ENCODE measurements around the gene EXOC6B.

EXOC6B gene
- long read RNA-seq, donor 1, result 0 reads
- long read RNA-seq, donor 2, full-length matches to known transcripts, result 2 of 2 reads
- long read RNA-seq, donor 2, partial matches to known transcripts, result 0 of 2 reads
- long read RNA-seq, donor 2, other reads (novel, unspliced or antisense), result 0 of 2 reads
- long read RNA-seq, donor 3, full-length matches to known transcripts, result 1 of 1 reads
- long read RNA-seq, donor 3, partial matches to known transcripts, result 0 of 1 reads
- long read RNA-seq, donor 3, other reads (novel, unspliced or antisense), result 0 of 1 reads
- long read RNA-seq, donor 4, full-length matches to known transcripts, result 1 of 1 reads
- long read RNA-seq, donor 4, partial matches to known transcripts, result 0 of 1 reads
- long read RNA-seq, donor 4, other reads (novel, unspliced or antisense), result 0 of 1 reads
- long read RNA-seq, donor 5, result 0 reads
- long read RNA-seq, donor 6, result 0 reads
- long read RNA-seq, donor 7, full-length matches to known transcripts, result 1 of 1 reads
- long read RNA-seq, donor 7, partial matches to known transcripts, result 0 of 1 reads
- long read RNA-seq, donor 7, other reads (novel, unspliced or antisense), result 0 of 1 reads
- long read RNA-seq, donor 8, full-length matches to known transcripts, result 1 of 1 reads
- long read RNA-seq, donor 8, partial matches to known transcripts, result 0 of 1 reads
- long read RNA-seq, donor 8, other reads (novel, unspliced or antisense), result 0 of 1 reads

GRCh38 chr2:72825257-72826155 lies at the start of gene EXOC6B:
TSS of gene EXOC6B (minus strand) at chr2:72826033.
- DNase-seq, result peak; percentile 96

- DNase-seq, result no peak
These were observed 46.0 kb upstream of the EXOC6B start for GRCh38 chr2:72871880-72872279.

- DNase-seq, result no peak
These were observed 45.2 kb upstream of the EXOC6B start for GRCh38 chr2:72871060-72871459.

- DNase-seq, result no peak
These were observed 38.7 kb upstream of the EXOC6B start for GRCh38 chr2:72864500-72864899.

GRCh38 chr2:72863046-72863445 lies 37.2 kb upstream of the EXOC6B start:
- DNase-seq, result no peak

- DNase-seq, result peak; percentile 77
These were observed 36.6 kb upstream of the EXOC6B start for GRCh38 chr2:72862239-72862988.

- DNase-seq, result peak; percentile 20
These were observed 34.0 kb upstream of the EXOC6B start for GRCh38 chr2:72859831-72860262.

GRCh38 chr2:72851333-72851732 lies 25.5 kb upstream of the EXOC6B start:
- DNase-seq, result no peak

- no peak for DNase-seq
These were observed 23.3 kb upstream of the EXOC6B start for GRCh38 chr2:72849138-72849462.

- no peak for DNase-seq
These were observed 22.8 kb upstream of the EXOC6B start for GRCh38 chr2:72848436-72849137.

GRCh38 chr2:72847534-72848315 lies 21.9 kb upstream of the EXOC6B start:
- DNase-seq, result no peak

GRCh38 chr2:72846171-72847095 lies 20.6 kb upstream of the EXOC6B start:
- DNase-seq, result no peak

GRCh38 chr2:72843301-72843700 lies 17.5 kb upstream of the EXOC6B start:
- DNase-seq, result no peak

- DNase-seq, result no peak
These were observed 15.8 kb upstream of the EXOC6B start for GRCh38 chr2:72841462-72842125.

- DNase-seq, result no peak
These were observed 14.2 kb upstream of the EXOC6B start for GRCh38 chr2:72840066-72840465.

- DNase-seq, result no peak
These were observed 11.3 kb upstream of the EXOC6B start for GRCh38 chr2:72837171-72837570.

- no peak for DNase-seq
These were observed 9.6 kb upstream of the EXOC6B start for GRCh38 chr2:72835403-72835802.

GRCh38 chr2:72834596-72834995 lies 8.8 kb upstream of the EXOC6B start:
- no peak for DNase-seq
